AG04450 (cell line): ENCODE measurements around the gene GABBR1. TPM values are rescaled to one million over a fixed set of nuclear protein-coding genes. Genes with fewer than 3 reads are reported as not detected.

ENCODE experiments used
- CTCF ChIA-PET: fragments of 300-600, 350-600 bp; formaldehyde crosslinking; extraction: SDS; loops from one replicate; lab custom pipeline; 2022; ENCODE audit warnings: antibody characterized with exemption, inconsistent platforms; lab: Charles Lee
- POLR2A ChIA-PET: fragments of 350-600 bp; formaldehyde crosslinking; extraction: SDS; loops from one replicate; lab custom pipeline; 2021; ENCODE audit warnings: antibody characterized with exemption, inconsistent platforms; lab: Yijun Ruan, JAX
- DNase-seq: peaks from one replicate; pipeline ENCODE4 v3.0.0-alpha.2; 2011; ENCODE audit warnings: low read depth, low spot score
- H3K27ac ChIP-seq: one replicate; pipeline ENCODE4 v1.5.1; 2012; ENCODE audit warnings: low read depth, low read length, control low read depth
- H3K27me3 ChIP-seq: one replicate; pipeline ENCODE4 v1.6.0; 2012; ENCODE audit warnings: low read length; ENCODE audit not compliant: control insufficient read depth, insufficient read depth
- H3K4me3 ChIP-seq: 2 replicates; pipeline ENCODE4 v1.5.1; 2011; ENCODE audit warnings: mild to moderate bottlenecking, low read depth, low read length, control low read depth
- H3K9me3 ChIP-seq: 2 replicates; pipeline ENCODE4 v1.5.1; 2012; ENCODE audit warnings: low read length; ENCODE audit not compliant: control insufficient read depth, insufficient read depth
- polyA plus RNA-seq: library from polyadenylated mRNA; depleted of rRNA; stranded (reverse); fragments of >200 nt; gene quantifications from 2 replicates; pipeline ENCODE4 v1.2.3, GENCODE V29; 2011
- TF ChIP-seq, protein P1 (sequence below): IDR thresholded peaks from 2 replicates; pipeline ENCODE4 v1.5.1; 2011; ENCODE audit warnings: low read depth, low read length, control low read depth, inconsistent platforms

Gene GABBR1
- polyA plus RNA-seq, 1 experiment, result 14.6 TPM

DNA sequence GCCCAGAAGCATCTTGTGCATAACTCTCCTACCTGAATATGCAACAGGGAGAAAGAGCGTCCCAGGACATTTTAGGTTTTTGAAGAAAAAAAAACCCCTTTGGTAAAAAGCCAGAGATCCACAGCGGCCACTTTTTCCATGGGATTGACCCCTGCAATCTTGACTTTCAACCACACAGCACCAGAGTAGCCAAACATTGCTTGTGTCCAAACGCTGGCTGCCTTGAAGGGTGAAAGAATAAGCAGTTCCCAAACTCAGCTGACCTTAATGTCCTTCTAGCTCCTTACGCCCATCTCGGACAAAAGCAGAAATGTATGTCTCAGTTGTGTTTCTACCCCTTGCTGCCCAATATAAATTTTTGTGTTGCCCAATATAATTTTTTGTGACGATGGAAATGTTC lies 22.7 kb upstream of the GABBR1 start:
- Histone ChIP-seq H3K4me3 (no peak overlapping the region), H3K27ac (no peak overlapping the region), H3K27me3 (peaks cover 16% of the 10 kb centered on the region), H3K9me3 (no peaks in the 10 kb centered on the region)
- ChIA-PET CTCF (no interaction called here), POLR2A (no interaction called here)
- TF ChIP-seq, protein P1, sequence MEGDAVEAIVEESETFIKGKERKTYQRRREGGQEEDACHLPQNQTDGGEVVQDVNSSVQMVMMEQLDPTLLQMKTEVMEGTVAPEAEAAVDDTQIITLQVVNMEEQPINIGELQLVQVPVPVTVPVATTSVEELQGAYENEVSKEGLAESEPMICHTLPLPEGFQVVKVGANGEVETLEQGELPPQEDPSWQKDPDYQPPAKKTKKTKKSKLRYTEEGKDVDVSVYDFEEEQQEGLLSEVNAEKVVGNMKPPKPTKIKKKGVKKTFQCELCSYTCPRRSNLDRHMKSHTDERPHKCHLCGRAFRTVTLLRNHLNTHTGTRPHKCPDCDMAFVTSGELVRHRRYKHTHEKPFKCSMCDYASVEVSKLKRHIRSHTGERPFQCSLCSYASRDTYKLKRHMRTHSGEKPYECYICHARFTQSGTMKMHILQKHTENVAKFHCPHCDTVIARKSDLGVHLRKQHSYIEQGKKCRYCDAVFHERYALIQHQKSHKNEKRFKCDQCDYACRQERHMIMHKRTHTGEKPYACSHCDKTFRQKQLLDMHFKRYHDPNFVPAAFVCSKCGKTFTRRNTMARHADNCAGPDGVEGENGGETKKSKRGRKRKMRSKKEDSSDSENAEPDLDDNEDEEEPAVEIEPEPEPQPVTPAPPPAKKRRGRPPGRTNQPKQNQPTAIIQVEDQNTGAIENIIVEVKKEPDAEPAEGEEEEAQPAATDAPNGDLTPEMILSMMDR, result no peak
- no peak for DNase-seq

DNA sequence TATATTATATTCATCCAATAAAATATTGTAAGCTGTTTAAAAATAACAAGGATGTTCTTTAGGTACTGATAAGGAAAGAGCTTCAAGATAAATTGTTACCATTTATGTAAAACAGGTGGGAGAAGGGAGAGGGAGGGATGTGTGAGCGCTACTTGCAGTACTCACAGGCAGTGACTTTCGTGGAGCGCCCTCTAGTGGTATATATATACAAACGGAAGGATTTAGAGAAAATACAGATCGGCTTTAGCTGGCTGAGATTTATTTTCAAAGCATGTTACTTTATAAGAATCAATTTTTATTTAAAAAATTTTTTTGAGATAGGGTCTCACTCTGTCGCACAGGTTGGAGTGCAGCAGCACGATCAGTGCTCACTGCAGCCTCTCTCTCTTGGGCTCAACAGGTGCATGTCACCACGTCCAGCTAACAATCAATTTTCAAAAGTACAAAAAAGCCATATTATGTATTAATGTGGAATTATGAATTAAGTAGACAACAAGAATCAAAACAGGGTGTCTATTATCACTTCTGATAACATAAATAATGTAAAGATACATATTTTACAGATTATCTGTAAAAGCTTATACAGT lies 20.6 kb upstream of the GABBR1 start:
- peaks cover 8% of the 10 kb centered on the region for H3K27me3 ChIP-seq
- ChIA-PET CTCF (interaction anchor here (0.6 to 9.0 kb wide), 71 partner anchors 10 to 1881 kb away, joined by 3 to 281 read pairs (median 5); partner anchors contain the start of genes GABBR1, OR11A1, OR2H1 and POLR1H), POLR2A (no interaction called here)
- no peak overlapping the region for H3K4me3 ChIP-seq
- no peak overlapping the region for H3K27ac ChIP-seq
- TF ChIP-seq, protein P1, result peak; percentile 77
- H3K9me3 ChIP-seq, result no peaks in the 10 kb centered on the region
- peak; percentile 57 for DNase-seq

DNA sequence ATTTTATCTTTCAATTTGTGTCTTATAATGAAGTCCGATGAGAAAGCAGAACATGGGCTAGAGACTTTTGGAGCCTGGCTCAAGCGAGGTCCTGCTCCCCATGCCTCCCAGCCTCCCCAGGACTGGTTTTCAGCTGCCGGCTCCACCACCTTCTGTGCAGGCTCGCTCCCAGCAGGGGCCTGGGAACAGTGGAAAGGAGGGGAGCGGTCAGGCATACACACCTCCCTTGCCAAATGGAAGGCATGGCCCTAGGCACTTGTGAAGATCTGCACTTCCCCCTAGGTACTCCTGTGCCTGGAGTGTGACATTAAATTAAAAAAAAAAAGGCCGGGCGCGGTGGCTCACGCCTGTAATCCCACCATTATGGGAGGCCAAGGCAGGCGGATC lies 19.2 kb upstream of the GABBR1 start:
- Histone ChIP-seq H3K27me3 (peaks cover 4% of the 10 kb centered on the region), H3K4me3 (no peak overlapping the region), H3K27ac (no peak overlapping the region), H3K9me3 (no peaks in the 10 kb centered on the region)
- DNase-seq, result no peak
- ChIA-PET POLR2A (no interaction called here), CTCF (interaction anchor here (0.7 to 9.0 kb wide), 14 partner anchors 12 to 1045 kb away, joined by 3 to 281 read pairs (median 14); partner anchors contain the start of gene GABBR1)
- TF ChIP-seq, protein P1, result no peak

DNA sequence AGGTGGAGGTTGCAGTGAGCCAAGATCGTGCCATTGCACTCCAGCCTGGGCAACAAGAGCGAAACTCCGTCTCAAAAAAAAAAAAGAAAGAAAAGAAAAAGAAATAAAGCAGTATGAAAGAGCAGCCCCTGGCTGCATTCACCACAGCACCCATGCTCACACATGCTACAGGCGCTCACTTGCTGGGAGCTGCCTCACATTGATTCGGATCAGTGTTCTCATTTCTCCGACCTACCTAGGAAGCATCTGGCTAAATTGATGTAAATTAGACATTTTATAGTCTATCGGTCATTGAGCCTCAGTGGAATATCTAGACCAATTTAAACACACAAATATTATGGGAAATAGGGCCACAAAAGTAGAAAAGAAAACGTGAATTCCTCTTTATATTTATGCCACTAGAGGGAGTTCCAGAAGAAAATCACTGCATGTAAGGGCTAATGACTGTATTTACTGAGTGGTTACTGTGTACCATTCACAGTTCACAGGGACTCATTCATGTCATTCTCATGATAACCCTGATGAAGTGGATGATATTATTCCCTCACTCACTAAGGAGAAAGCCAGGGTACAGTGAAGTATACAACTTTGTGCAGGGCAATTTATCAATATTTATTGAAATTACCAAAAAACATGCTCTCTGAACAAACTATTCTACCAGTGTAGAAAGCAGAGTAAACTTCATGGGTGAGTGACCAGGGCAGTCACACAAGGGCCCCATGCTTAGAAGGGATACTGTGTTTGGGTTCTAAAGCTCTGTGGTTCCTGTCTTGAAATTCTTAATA lies 18.6 kb upstream of the GABBR1 start:
- peaks cover 4% of the 10 kb centered on the region for H3K27me3 ChIP-seq
- POLR2A ChIA-PET, result no interaction called here
- TF ChIP-seq, protein P1, result peak; percentile 76
- CTCF ChIA-PET, result interaction anchor here (0.5 to 9.0 kb wide), 18 partner anchors 11 to 383 kb away, joined by 3 to 281 read pairs (median 6); partner anchors contain the start of gene GABBR1
- DNase-seq, result no peak
- H3K9me3 ChIP-seq, result no peaks in the 10 kb centered on the region
- no peak overlapping the region for H3K4me3 ChIP-seq
- H3K27ac ChIP-seq, result no peak overlapping the region
